RKO (cell line): Measurements from ENCODE around the gene CCDC137.
A peak's percentile ranks its signal among the peaks of the same experiment; 100 is the strongest.

Experiments
- DNase-seq: peaks from one replicate; pipeline ENCODE4 v3.0.0-alpha.2; 2016; ENCODE audit warnings: low spot score

Gene CCDC137

GRCh38 chr17:81650951-81651350 lies 15.6 kb upstream of the CCDC137 start:
- DNase-seq, result no peak

- DNase-seq, result peak; percentile 65
Measured at GRCh38 chr17:81651692-81652091, 14.8 kb upstream of the CCDC137 start.

GRCh38 chr17:81652906-81653771 lies 13.4 kb upstream of the CCDC137 start:
- DNase-seq, result no peak

GRCh38 chr17:81655378-81656117 lies 11.0 kb upstream of the CCDC137 start:
- no peak for DNase-seq

GRCh38 chr17:81656118-81656743 lies 10.3 kb upstream of the CCDC137 start, which contains the start of gene PDE6G:
Gene PDE6G, minus strand, starts transcription at chr17:81656542. Its CDS starts 3,237 bp downstream, at chr17:81653305.
- no peak for DNase-seq

- no peak for DNase-seq
Measured at GRCh38 chr17:81656835-81657234, 9.7 kb upstream of the CCDC137 start.

- DNase-seq, result no peak
Measured at GRCh38 chr17:81659038-81659437, 7.5 kb upstream of the CCDC137 start.

GRCh38 chr17:81660441-81660840 lies 6.1 kb upstream of the CCDC137 start:
- DNase-seq, result no peak

GRCh38 chr17:81662002-81662401 lies 4.5 kb upstream of the CCDC137 start:
- DNase-seq, result no peak

- no peak for DNase-seq
Measured at GRCh38 chr17:81664051-81664470, 2.5 kb upstream of the CCDC137 start.

- peak; percentile 66 for DNase-seq
Measured at GRCh38 chr17:81665205-81666091, 1.1 kb upstream of the CCDC137 start.

GRCh38 chr17:81666092-81666341 lies 520 bp upstream of the CCDC137 start:
- no peak for DNase-seq

GRCh38 chr17:81667754-81668153 lies 1.2 kb downstream of the CCDC137 start:
- DNase-seq, result peak; percentile 78

GRCh38 chr17:81672504-81672903 lies 6.0 kb downstream of the CCDC137 start:
- DNase-seq, result no peak

GRCh38 chr17:81672954-81673353 lies 6.4 kb downstream of the CCDC137 start:
- no peak for DNase-seq

- no peak for DNase-seq
Measured at GRCh38 chr17:81673561-81674258, 7.2 kb downstream of the CCDC137 start.

- peak; percentile 50 for DNase-seq
Measured at GRCh38 chr17:81675515-81676221, 9.1 kb downstream of the CCDC137 start.

GRCh38 chr17:81676906-81677305 lies 10.4 kb downstream of the CCDC137 start:
- DNase-seq, result no peak

- no peak for DNase-seq
Measured at GRCh38 chr17:81680150-81680549, 13.6 kb downstream of the CCDC137 start.

GRCh38 chr17:81681672-81682071 lies 15.1 kb downstream of the CCDC137 start:
- DNase-seq, result no peak
